ENCODE results near the gene CNTNAP2.

GRCh38 chr7:148153616-148154284 is 2037.1 kb downstream of the CNTNAP2 start:
- TF ChIP-seq CTCF (IDR thresholded peaks at IDR 0.05) = no peak
- TF ChIP-seq POLR2A (IDR thresholded peaks at IDR 0.05) = no peak

Data from uterus (tissue), 2 donors.